HEK293T (cell line): Measurements from ENCODE around the gene NKTR.

Source experiments
- CTCF ChIA-PET: fragments of 350-600 bp; formaldehyde crosslinking; extraction: SDS; loops from one replicate; lab custom pipeline; 2021; ENCODE audit warnings: antibody characterized with exemption, inconsistent platforms; lab: Yijun Ruan, JAX
- POLR2A ChIA-PET: fragments of 350-600 bp; formaldehyde crosslinking; extraction: SDS; loops from one replicate; lab custom pipeline; 2020; ENCODE audit warnings: antibody characterized with exemption, inconsistent platforms; lab: Yijun Ruan, JAX
- DNase-seq: peaks from one replicate; pipeline ENCODE4 v3.0.0; 2012; ENCODE audit warnings: mixed read lengths; ENCODE audit errors: extremely low spot score
- ARNT ChIP-seq: fragments of 450-650 bp; IDR thresholded peaks from 2 replicates; pipeline ENCODE4 v1.6.1; 2017; ENCODE audit warnings: mild to moderate bottlenecking
- BHLHE40 ChIP-seq: fragments of 450-650 bp; IDR thresholded peaks from 2 replicates; pipeline ENCODE4 v1.6.1; 2016; ENCODE audit warnings: mild to moderate bottlenecking, moderate library complexity, borderline replicate concordance
- CTBP1 ChIP-seq: fragments of 450-650 bp; IDR thresholded peaks from 2 replicates; pipeline ENCODE4 v1.6.1; 2016; ENCODE audit warnings: borderline replicate concordance
- ELF4 ChIP-seq: fragments of 450-650 bp; IDR thresholded peaks from 2 replicates; pipeline ENCODE4 v1.6.1; 2017; ENCODE audit warnings: antibody characterized with exemption
- FOXA1 ChIP-seq: fragments of 450-650 bp; IDR thresholded peaks from 2 replicates; pipeline ENCODE4 v1.6.1; 2016; ENCODE audit warnings: mild to moderate bottlenecking
- FOXK2 ChIP-seq: fragments of 450-650 bp; IDR thresholded peaks from 2 replicates; pipeline ENCODE4 v1.6.1; 2016; ENCODE audit warnings: mild to moderate bottlenecking
- FOXM1 ChIP-seq: fragments of 450-650 bp; IDR thresholded peaks from 2 replicates; pipeline ENCODE4 v1.6.1; 2017; ENCODE audit warnings: mild to moderate bottlenecking, borderline replicate concordance
- HDGF ChIP-seq: fragments of 450-650 bp; IDR thresholded peaks from 2 replicates; pipeline ENCODE4 v1.6.1; 2017; ENCODE audit warnings: antibody characterized with exemption, borderline replicate concordance
- L3MBTL2 ChIP-seq: fragments of 450-650 bp; conservative IDR thresholded peaks from 2 replicates; pipeline ENCODE4 v1.6.1; 2016; ENCODE audit warnings: mild to moderate bottlenecking
- LEF1 ChIP-seq: fragments of 450-650 bp; IDR thresholded peaks from 2 replicates; pipeline ENCODE4 v1.6.1; 2017; ENCODE audit warnings: mild to moderate bottlenecking, borderline replicate concordance
- NFRKB ChIP-seq: fragments of 450-650 bp; IDR thresholded peaks from 2 replicates; pipeline ENCODE4 v1.6.1; 2016; ENCODE audit warnings: mild to moderate bottlenecking, moderate library complexity
- SP1 ChIP-seq: fragments of 450-650 bp; IDR thresholded peaks from 2 replicates; pipeline ENCODE4 v1.6.1; 2017
- SUZ12 ChIP-seq: fragments of 450-650 bp; IDR thresholded peaks from 2 replicates; pipeline ENCODE4 v1.6.1; 2016; ENCODE audit warnings: mild to moderate bottlenecking
- TARDBP ChIP-seq: fragments of 450-650 bp; IDR thresholded peaks from 2 replicates; pipeline ENCODE4 v1.6.1; 2016
- ZNF384 ChIP-seq: fragments of 450-650 bp; IDR thresholded peaks from 2 replicates; pipeline ENCODE4 v1.6.1; 2016
- TF ChIP-seq, protein P1 (sequence below): fragments of 450-650 bp; IDR thresholded peaks from 2 replicates; pipeline ENCODE4 v1.6.1; 2016

The NKTR gene

DNA sequence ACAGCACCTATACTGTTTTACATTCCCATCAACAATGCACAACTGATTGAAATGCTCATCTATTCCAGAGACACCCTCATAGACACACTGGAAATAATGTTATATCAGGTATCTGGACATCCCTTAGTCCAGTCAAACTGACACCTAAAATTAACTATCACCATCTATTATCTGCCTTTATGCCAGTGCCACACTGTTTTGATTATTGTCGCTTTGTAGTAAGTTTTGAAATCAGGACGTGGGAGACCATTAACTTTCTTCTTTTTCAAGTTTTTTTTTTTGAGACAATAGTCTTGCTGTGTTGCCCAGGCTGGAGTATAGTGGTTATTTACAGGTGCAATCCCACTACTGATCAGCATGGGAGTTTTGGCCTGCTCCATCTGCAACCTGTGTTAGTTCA, 75.4 kb downstream of the NKTR start:
- CTCF ChIA-PET: no interaction called here
- TF ChIP-seq ZNF384 (no peak), FOXA1 (no peak), ARNT (no peak), SP1 (no peak), CTBP1 (no peak), LEF1 (no peak), NFRKB (no peak), BHLHE40 (no peak), FOXM1 (no peak), FOXK2 (no peak), HDGF (no peak), TARDBP (no peak), ELF4 (no peak), L3MBTL2 (no peak), SUZ12 (no peak)
- TF ChIP-seq, protein P1, sequence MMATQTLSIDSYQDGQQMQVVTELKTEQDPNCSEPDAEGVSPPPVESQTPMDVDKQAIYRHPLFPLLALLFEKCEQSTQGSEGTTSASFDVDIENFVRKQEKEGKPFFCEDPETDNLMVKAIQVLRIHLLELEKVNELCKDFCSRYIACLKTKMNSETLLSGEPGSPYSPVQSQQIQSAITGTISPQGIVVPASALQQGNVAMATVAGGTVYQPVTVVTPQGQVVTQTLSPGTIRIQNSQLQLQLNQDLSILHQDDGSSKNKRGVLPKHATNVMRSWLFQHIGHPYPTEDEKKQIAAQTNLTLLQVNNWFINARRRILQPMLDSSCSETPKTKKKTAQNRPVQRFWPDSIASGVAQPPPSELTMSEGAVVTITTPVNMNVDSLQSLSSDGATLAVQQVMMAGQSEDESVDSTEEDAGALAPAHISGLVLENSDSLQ: no peak
- POLR2A ChIA-PET: no interaction called here
- no peak for DNase-seq

DNA sequence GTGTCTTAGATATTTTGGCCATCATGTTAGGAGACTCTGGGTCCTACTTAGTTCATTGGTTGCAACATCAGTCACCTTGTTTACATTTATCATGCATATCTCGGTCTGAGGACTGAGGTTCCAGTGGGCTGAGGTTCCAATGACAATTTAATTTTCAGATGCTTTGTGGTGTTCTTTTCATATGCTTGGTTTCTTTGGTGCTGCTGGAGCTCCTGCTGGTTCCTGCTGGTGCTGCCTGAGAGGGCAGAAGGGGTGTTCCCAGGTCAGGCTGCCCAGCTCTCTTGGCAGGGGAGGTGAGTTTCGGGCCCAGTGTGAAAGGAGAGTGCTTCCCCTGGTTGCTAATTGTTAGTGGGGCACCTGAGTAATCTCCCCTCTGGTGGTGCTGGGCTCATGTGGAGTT, 78.0 kb downstream of the NKTR start:
- ChIA-PET CTCF (no interaction called here), POLR2A (no interaction called here)
- TF ChIP-seq, protein P1: no peak
- TF ChIP-seq ARNT (no peak), FOXA1 (no peak), LEF1 (no peak), NFRKB (no peak), ZNF384 (no peak), SP1 (no peak), FOXK2 (no peak), ELF4 (no peak), CTBP1 (no peak), TARDBP (no peak), HDGF (no peak), BHLHE40 (no peak), L3MBTL2 (no peak), SUZ12 (no peak)
- no peak for DNase-seq

DNA sequence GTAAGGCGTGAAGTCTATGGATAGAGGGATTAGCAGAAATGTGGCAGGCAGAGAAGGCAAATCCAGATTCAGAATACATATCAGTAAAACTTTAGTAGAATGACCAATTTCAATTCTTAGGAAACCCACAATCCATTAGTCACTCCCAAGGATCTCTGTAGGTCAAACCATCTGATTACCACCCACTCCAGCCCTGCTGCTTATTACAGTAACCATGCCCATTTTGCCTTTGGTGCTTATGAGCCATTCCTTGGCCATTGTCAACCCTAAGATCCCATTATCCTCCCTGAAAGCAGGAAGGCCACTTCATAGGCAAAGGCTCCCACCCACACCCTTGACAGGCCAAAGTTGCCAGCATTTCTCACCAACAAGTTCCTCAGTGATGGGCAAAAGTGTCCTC, 79.8 kb downstream of the NKTR start:
- DNase-seq: no peak
- ChIA-PET POLR2A (no interaction called here), CTCF (no interaction called here)
- TF ChIP-seq TARDBP (no peak), SUZ12 (no peak), FOXM1 (no peak), LEF1 (no peak), HDGF (no peak)
- TF ChIP-seq, protein P1: no peak

DNA sequence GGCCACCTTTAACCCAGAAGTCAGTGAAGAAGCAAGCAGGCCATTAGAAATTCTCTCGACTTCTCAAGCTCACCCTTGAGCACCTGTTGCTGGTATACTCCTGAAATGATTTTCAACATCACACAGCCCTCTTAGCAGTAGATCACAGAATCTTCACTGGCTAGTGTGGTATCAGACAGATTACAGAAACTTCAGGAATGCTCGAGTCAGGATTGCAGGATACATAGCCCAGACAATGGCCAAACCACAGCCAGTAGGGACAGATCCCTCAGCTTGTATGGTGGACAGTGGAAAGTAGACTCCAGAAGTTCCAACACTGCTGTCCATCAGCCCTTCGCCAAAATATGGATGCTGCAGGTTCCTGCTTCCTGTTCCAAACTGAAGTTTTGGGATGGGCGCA, 80.3 kb downstream of the NKTR start:
- ChIA-PET CTCF (no interaction called here), POLR2A (no interaction called here)
- no peak for TF ChIP-seq FOXK2
- TF ChIP-seq ZNF384: no peak
- TF ChIP-seq SUZ12: no peak
- TF ChIP-seq CTBP1: no peak
- no peak for TF ChIP-seq L3MBTL2
- TF ChIP-seq TARDBP: no peak
- no peak for TF ChIP-seq SP1
- no peak for TF ChIP-seq FOXA1
- TF ChIP-seq, protein P1: no peak
- TF ChIP-seq HDGF: no peak
- no peak for TF ChIP-seq LEF1
- no peak for TF ChIP-seq ELF4
- no peak for TF ChIP-seq NFRKB
- no peak for TF ChIP-seq BHLHE40
- TF ChIP-seq ARNT: no peak
- no peak for TF ChIP-seq FOXM1
- no peak for DNase-seq

- TF ChIP-seq TARDBP: no peak
- no peak for TF ChIP-seq BHLHE40
- TF ChIP-seq ZNF384: no peak
- TF ChIP-seq FOXM1: no peak
- TF ChIP-seq, protein P1: no peak
- TF ChIP-seq FOXA1: no peak
- no peak for TF ChIP-seq NFRKB
- TF ChIP-seq HDGF: no peak
- no peak for TF ChIP-seq FOXK2
- TF ChIP-seq SP1: no peak
- TF ChIP-seq L3MBTL2: no peak
- no peak for TF ChIP-seq SUZ12
- no peak for TF ChIP-seq ARNT
- DNase-seq: no peak
- POLR2A ChIA-PET: no interaction called here
- CTCF ChIA-PET: no interaction called here
Measured at GRCh38 chr3:42681361-42682038, 81.0 kb downstream of the NKTR start.
